Loucy (cell line): ENCODE results near the gene PRPH.

Experiments used
- EZH2phosphoT487 ChIP-seq: fragments of 200-600 bp; IDR thresholded peaks from 2 replicates; pipeline ENCODE4 v1.6.1; 2018; ENCODE audit warnings: antibody characterized with exemption, mild to moderate bottlenecking, moderate library complexity, borderline replicate concordance
- TF ChIP-seq, protein P1 (sequence below): fragments of 200-600 bp; sonication (generic); conservative IDR thresholded peaks from 2 replicates; pipeline ENCODE4 v1.5.1; 2014; ENCODE audit warnings: mild to moderate bottlenecking, antibody characterized with exemption, low read length

DNA sequence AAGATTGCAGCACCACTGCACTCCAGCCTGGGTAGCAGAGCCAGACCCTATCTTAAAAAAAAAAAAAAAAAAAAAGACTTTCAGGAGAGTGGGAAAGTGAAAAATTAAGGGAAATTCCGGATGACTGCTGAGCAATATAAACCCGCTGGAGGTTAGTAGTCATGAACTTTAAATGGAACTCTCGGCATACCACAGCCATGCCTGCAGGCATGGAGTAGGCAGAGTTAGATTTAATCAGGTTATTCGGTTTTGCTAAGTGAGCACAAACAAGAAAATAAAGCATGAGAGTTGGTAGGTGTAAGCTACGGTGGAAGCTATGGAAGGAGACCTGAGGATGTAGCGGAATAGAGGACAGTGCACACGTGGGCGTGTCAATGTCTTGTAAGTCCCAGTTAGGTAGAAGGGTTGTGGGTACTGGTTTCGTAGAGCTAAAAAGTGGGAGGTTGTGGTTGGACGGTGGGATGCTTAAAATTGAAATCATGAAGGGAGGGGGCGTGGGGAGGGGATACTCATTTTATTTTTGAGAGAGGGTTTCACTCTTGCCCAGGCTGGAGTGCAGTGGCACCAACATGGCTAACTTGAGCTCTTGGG lies 41.8 kb upstream of the PRPH start:
- TF ChIP-seq, protein P1, sequence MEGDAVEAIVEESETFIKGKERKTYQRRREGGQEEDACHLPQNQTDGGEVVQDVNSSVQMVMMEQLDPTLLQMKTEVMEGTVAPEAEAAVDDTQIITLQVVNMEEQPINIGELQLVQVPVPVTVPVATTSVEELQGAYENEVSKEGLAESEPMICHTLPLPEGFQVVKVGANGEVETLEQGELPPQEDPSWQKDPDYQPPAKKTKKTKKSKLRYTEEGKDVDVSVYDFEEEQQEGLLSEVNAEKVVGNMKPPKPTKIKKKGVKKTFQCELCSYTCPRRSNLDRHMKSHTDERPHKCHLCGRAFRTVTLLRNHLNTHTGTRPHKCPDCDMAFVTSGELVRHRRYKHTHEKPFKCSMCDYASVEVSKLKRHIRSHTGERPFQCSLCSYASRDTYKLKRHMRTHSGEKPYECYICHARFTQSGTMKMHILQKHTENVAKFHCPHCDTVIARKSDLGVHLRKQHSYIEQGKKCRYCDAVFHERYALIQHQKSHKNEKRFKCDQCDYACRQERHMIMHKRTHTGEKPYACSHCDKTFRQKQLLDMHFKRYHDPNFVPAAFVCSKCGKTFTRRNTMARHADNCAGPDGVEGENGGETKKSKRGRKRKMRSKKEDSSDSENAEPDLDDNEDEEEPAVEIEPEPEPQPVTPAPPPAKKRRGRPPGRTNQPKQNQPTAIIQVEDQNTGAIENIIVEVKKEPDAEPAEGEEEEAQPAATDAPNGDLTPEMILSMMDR: no peak
- no peak for TF ChIP-seq EZH2phosphoT487
